K562 (cell line): ENCODE measurements around the gene GPATCH3. TPM values are rescaled to one million over a fixed set of nuclear protein-coding genes. Genes with fewer than 3 reads are reported as not detected.
A peak's percentile ranks its signal among the peaks of the same experiment; 100 is the strongest.

ENCODE experiments used
- ATAC-seq: fragments of 200-7000 bp; cut with Tn5 transposase; 3 replicates; pipeline ENCODE4 v1.9.1; 2020; ENCODE audit warnings: moderate library complexity
- BruUV-seq: library from RNA; stranded (reverse); fragments of 400-500 nt; replicated peaks from 2 replicates; lab custom pipeline; 2021; lab: Mats Ljungman, UMichigan
- CTCF ChIA-PET: fragments of 300-600 bp; formaldehyde crosslinking; extraction: SDS; loops from one replicate; lab custom pipeline; 2021; ENCODE audit warnings: low intra/inter-chr PET ratio; lab: Yijun Ruan, JAX
- POLR2A ChIA-PET: fragments of 300-600, 350-650 bp; sonication (Branson Sonifier 250); formaldehyde crosslinking; extraction: SDS; loops from one replicate; lab custom pipeline; 2021; ENCODE audit warnings: antibody characterized with exemption, inconsistent platforms; lab: Yijun Ruan, JAX
- DNase-seq, 4 experiments: peaks; one replicate each; pipeline versions ENCODE4 v3.0.0 to v3.0.0-alpha.2; 2011 to 2018; ENCODE audit warnings: low spot score in 3 of 4, mixed read lengths in 3 of 4; ENCODE audit errors: extremely low read depth in 1 of 4
- FAIRE-seq: peaks from 2 replicates; lab custom pipeline; 2011; peaks lifted over from hg19 to GRCh38; lab: Jason Lieb, UNC
- H2AFZ ChIP-seq: 2 replicates; pipeline ENCODE4 v1.6.0; 2011; ENCODE audit warnings: low read depth, low read length, control low read depth, inconsistent platforms
- H3K27ac ChIP-seq: fragments of 200-600 bp; 3 replicates; pipeline ENCODE4 v1.8.0; 2011; ENCODE audit warnings: low read depth, mild to moderate bottlenecking, control low read depth, inconsistent platforms, low read length, moderate library complexity, mixed read lengths; ENCODE audit errors: extremely low read depth
- H3K27me3 ChIP-seq, 2 experiments: fragments of 300-600 bp in 1 of 2; 2 replicates in 1 of 2; 3 replicates in 1 of 2; pipeline versions ENCODE4 v1.6.0 to v1.8.0; 2011; ENCODE audit warnings: inconsistent platforms in 2 of 2, low read length in 2 of 2, mild to moderate bottlenecking in 1 of 2, mixed read lengths in 1 of 2, moderate library complexity in 1 of 2; ENCODE audit not compliant: control insufficient read depth in 2 of 2, insufficient read depth in 2 of 2
- H3K36me3 ChIP-seq: fragments of 300-600 bp; 3 replicates; pipeline ENCODE4 v1.8.0; 2011; ENCODE audit warnings: mild to moderate bottlenecking, low read length, inconsistent platforms; ENCODE audit not compliant: control insufficient read depth, insufficient read depth
- H3K4me1 ChIP-seq, 2 experiments: fragments of 200-600 bp in 1 of 2; replicated peaks in 1 of 2; 2 replicates in 1 of 2; 3 replicates in 1 of 2; pipeline versions ENCODE4 v1.5.1 to v1.8.0; 2011; ENCODE audit warnings: inconsistent platforms in 2 of 2, low read length in 2 of 2, mild to moderate bottlenecking in 1 of 2, mixed read lengths in 1 of 2, moderate library complexity in 1 of 2; ENCODE audit not compliant: control insufficient read depth in 2 of 2, insufficient read depth in 2 of 2
- H3K4me2 ChIP-seq: 2 replicates; pipeline ENCODE4 v1.6.1; 2011; ENCODE audit warnings: low read length, control low read depth, inconsistent platforms, mixed read lengths; ENCODE audit not compliant: insufficient read depth
- H3K4me3 ChIP-seq: fragments of 200-600 bp; sonication (generic), shearing (Covaris generic); 2 replicates; pipeline ENCODE4 v1.5.1; 2016; ENCODE audit warnings: control low read depth, inconsistent platforms
- H3K79me2 ChIP-seq: fragments of 200-600 bp; 3 replicates; pipeline ENCODE4 v1.8.0; 2011; ENCODE audit warnings: low read length, inconsistent platforms; ENCODE audit not compliant: control insufficient read depth, insufficient read depth
- H3K9ac ChIP-seq, 2 experiments: 2 replicates each; pipeline versions ENCODE4 v1.6.0 to v1.6.1; 2011; ENCODE audit warnings: low read depth in 2 of 2, low read length in 2 of 2, control low read depth in 1 of 2, inconsistent platforms in 1 of 2, mild to moderate bottlenecking in 1 of 2, mixed read lengths in 1 of 2; ENCODE audit not compliant: insufficient read depth in 1 of 2
- H3K9me1 ChIP-seq: one replicate; pipeline ENCODE4 v1.6.0; 2011; ENCODE audit warnings: inconsistent platforms, mild to moderate bottlenecking, low read length, moderate library complexity; ENCODE audit not compliant: control insufficient read depth, insufficient read depth
- H3K9me3 ChIP-seq: replicated peaks from 2 replicates; pipeline ENCODE4 v1.5.1; 2011; ENCODE audit warnings: low read depth, low read length, inconsistent platforms; ENCODE audit not compliant: control insufficient read depth, insufficient read depth
- H4K20me1 ChIP-seq: replicated peaks from 2 replicates; pipeline ENCODE4 v1.6.1; 2011; ENCODE audit warnings: low read length, inconsistent platforms, mixed read lengths; ENCODE audit not compliant: control insufficient read depth, insufficient read depth
- RBM22 ChIP-seq: fragments of 200-400 bp; formaldehyde crosslinking; IDR thresholded peaks from 2 replicates; pipeline ENCODE4 v1.6.1; 2018; ENCODE audit warnings: low read length, low read depth; ENCODE audit not compliant: poor library complexity, severe bottlenecking
- SP2 ChIP-seq: IDR thresholded peaks from 2 replicates; pipeline ENCODE4 v1.6.1; 2011; ENCODE audit warnings: mild to moderate bottlenecking, low read depth, low read length, moderate library complexity; ENCODE audit not compliant: poor library complexity, severe bottlenecking; ENCODE audit errors: extremely low read depth
- XRCC5 ChIP-seq: fragments of 200-400 bp; formaldehyde crosslinking; IDR thresholded peaks from 2 replicates; pipeline ENCODE4 v1.6.1; 2017; ENCODE audit warnings: low read depth, mild to moderate bottlenecking, low read length
- ZFP30 ChIP-seq: fragments of 250-450 bp; sonication (Bioruptor Pico); IDR thresholded peaks from 2 replicates; pipeline ENCODE4 v1.8.0; 2022; ENCODE audit warnings: moderate library complexity, mild to moderate bottlenecking, inconsistent platforms, borderline replicate concordance
- ZNF77 ChIP-seq: fragments of 250-450 bp; sonication (Bioruptor Pico); IDR thresholded peaks from 2 replicates; pipeline ENCODE4 v1.5.0; 2020
- WGBS: fragments of 100-300 bp; shearing (Covaris generic); methylation state at CpG from one replicate; pipeline ENCODE4 v1.1.6; 2016; ENCODE audit warnings: low coverage, mixed read lengths; ENCODE audit not compliant: insufficient coverage; ENCODE audit errors: missing lambda C conversion rate; 5-methylcytosine and 5-hydroxymethylcytosine counted together
- in situ Hi-C: fragments of 300-500 bp; cut with MboI; formaldehyde crosslinking; loops from 4 replicates; pipeline ENCODE4 v1.15.0; 2018; ENCODE audit warnings: inconsistent platforms, mixed read lengths
- intact Hi-C: fragments of 100-400 bp; cut with micrococcal nuclease; formaldehyde crosslinking; loops from 2 replicates; pipeline ENCODE4 v1.14.2; 2022
- polyA plus RNA-seq, 8 experiments: library from polyadenylated mRNA; depleted of rRNA in 4 of 8; stranded (reverse) in 5 of 8; unstranded in 3 of 8; fragments of >200 nt; fragmentation: Nextera tagmentation in 2 of 8; fragmentation: Illumina TruSeq in 1 of 8; extraction: Ambion mirVana in 2 of 8; extraction: Trizol in 1 of 8; gene quantifications; 2 replicates each; pipeline versions ENCODE4 v1.2.1 to v1.2.3, GENCODE V29; 2011 to 2014; ENCODE audit warnings: inconsistent platforms in 1 of 8, missing spikeins in 1 of 8
- total RNA-seq, 7 experiments: library from RNA; depleted of rRNA in 6 of 7; stranded (reverse); fragments of >200 nt in 6 of 7; fragmentation: Illumina TruSeq in 2 of 7; extraction: Trizol in 2 of 7; gene quantifications; 2 replicates each; pipeline versions ENCODE4 v1.2.1 to v1.2.3, GENCODE V29; 2011 to 2021; ENCODE audit warnings: low replicate concordance in 1 of 7
- TF ChIP-seq, protein P1 (sequence below), 3 experiments: IDR thresholded peaks in 2 of 3; conservative IDR thresholded peaks in 1 of 3; 2 replicates each; pipeline ENCODE4 v1.5.1; 2011 to 2012; ENCODE audit warnings: low read length in 3 of 3, mild to moderate bottlenecking in 3 of 3, control low read depth in 2 of 3, improper control_type of control experiment in 1 of 3, inconsistent platforms in 1 of 3, low read depth in 1 of 3, mixed read lengths in 1 of 3, moderate library complexity in 1 of 3; ENCODE audit not compliant: insufficient read depth in 2 of 3
- TF ChIP-seq, protein P2 (sequence below): fragments of 250-450 bp; sonication (Bioruptor Pico); IDR thresholded peaks from 2 replicates; pipeline ENCODE4 v1.5.0; 2020; ENCODE audit warnings: mild to moderate bottlenecking

The GPATCH3 gene
- total and polyA plus RNA-seq, 9 of the 15 experiments (the other 6 are each of a cell fraction or from before 2014, with no cell fraction given) = 1.6 to 23.0 (median 13.3) TPM

DNA sequence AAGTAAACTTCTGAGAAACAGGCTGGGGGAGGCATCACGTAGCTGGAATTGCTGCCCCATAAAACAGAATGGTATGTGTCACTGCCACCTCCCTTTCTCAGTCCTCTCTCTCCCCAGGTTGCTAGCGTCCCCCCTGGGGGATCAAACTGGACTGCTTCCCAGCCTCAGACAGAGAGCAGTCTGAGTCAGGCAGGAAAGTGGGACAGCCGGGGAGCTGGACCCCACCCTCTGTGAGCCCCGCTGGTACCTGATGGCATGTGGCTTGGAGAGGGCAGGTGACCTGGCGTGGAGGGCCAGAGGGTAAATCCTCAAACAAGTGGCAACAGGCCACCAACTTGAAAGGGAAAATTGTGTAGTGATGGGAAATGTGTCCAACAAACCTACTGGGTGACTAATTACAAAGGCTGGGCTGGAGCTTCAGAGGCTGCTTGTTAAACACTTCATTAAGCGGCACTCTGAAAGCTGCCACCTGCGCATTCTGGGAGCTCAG lies 38.3 kb downstream of the GPATCH3 start:
- CTCF ChIA-PET = interaction anchor here (0.6 to 1.7 kb wide), 2 partner anchors 16 to 186 kb away, joined by 3 to 7 read pairs; no protein-coding TSS in a partner anchor
- Histone ChIP-seq H3K9ac (peak overlapping the region in 1 of 2 experiments; percentile 75; a peak in 2 of 4 replicates), H3K79me2 (no peaks in the 10 kb centered on the region), H3K4me3 (no peak overlapping the region), H3K36me3 (no peaks in the 10 kb centered on the region), H4K20me1 (no peaks in the 10 kb centered on the region), H3K9me1 (no peaks in the 10 kb centered on the region), H3K4me2 (no peak overlapping the region), H3K9me3 (no peaks in the 10 kb centered on the region), H3K27me3 (no peaks in the 10 kb centered on the region), H2AFZ (no peak overlapping the region), H3K4me1 (peaks cover 21 to 37% of the 10 kb centered on the region in 2 experiments), H3K27ac (no peak overlapping the region)
- POLR2A ChIA-PET = interaction anchor here (0.5 to 2.5 kb wide), 4 partner anchors 9 to 260 kb away, joined by 3 to 11 read pairs (median 4); no protein-coding TSS in a partner anchor
- in situ Hi-C loops (no loop called here), intact Hi-C loops (loop anchor here (10.0 kb wide), 1 partner anchor 167 kb away; the partner anchor contains the start of gene ARID1A)
- DNase-seq (no peak), ATAC-seq (no peak), FAIRE-seq (no peak)
- no TSS peak for BruUV-seq
- WGBS = 82% methylated on average over 7 of the region's 7 CpGs
- TF ChIP-seq ZFP30 (no peak), SP2 (no peak), ZNF77 (no peak), RBM22 (no peak), XRCC5 (no peak)

- FAIRE-seq (peak; percentile 49), ATAC-seq (no peak), DNase-seq (peak in 1 of 4 experiments; percentile 31)
- Histone ChIP-seq H3K9me1 (no peaks in the 10 kb centered on the region), H2AFZ (no peak overlapping the region), H3K9ac (no peak overlapping the region), H3K9me3 (no peaks in the 10 kb centered on the region), H3K79me2 (no peaks in the 10 kb centered on the region), H3K4me3 (no peak overlapping the region), H3K4me2 (no peak overlapping the region), H4K20me1 (no peaks in the 10 kb centered on the region), H3K36me3 (no peaks in the 10 kb centered on the region), H3K27ac (no peak overlapping the region), H3K4me1 (peaks cover 21 to 41% of the 10 kb centered on the region in 2 experiments), H3K27me3 (no peaks in the 10 kb centered on the region)
- BruUV-seq = no TSS peak
- ChIA-PET CTCF (interaction anchor here (0.6 kb wide), 1 partner anchor 186 kb away, joined by 3 read pairs; no protein-coding TSS in a partner anchor), POLR2A (interaction anchor here (2.5 kb wide), 1 partner anchor 11 kb away, joined by 11 read pairs; no protein-coding TSS in a partner anchor)
- TF ChIP-seq, protein P1, sequence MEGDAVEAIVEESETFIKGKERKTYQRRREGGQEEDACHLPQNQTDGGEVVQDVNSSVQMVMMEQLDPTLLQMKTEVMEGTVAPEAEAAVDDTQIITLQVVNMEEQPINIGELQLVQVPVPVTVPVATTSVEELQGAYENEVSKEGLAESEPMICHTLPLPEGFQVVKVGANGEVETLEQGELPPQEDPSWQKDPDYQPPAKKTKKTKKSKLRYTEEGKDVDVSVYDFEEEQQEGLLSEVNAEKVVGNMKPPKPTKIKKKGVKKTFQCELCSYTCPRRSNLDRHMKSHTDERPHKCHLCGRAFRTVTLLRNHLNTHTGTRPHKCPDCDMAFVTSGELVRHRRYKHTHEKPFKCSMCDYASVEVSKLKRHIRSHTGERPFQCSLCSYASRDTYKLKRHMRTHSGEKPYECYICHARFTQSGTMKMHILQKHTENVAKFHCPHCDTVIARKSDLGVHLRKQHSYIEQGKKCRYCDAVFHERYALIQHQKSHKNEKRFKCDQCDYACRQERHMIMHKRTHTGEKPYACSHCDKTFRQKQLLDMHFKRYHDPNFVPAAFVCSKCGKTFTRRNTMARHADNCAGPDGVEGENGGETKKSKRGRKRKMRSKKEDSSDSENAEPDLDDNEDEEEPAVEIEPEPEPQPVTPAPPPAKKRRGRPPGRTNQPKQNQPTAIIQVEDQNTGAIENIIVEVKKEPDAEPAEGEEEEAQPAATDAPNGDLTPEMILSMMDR (IDR thresholded peaks at IDR 0.05 in 2 of 3, conservative IDR thresholded peaks at IDR 0.05 in 1 of 3; ENCODE audit: insufficient read depth in 2 of 3, low read depth in 1 of 3, low read length in 3 of 3) = peak; percentile 28 to 49 (median 39); a peak in 4 of 6 replicates
- TF ChIP-seq, protein P2, sequence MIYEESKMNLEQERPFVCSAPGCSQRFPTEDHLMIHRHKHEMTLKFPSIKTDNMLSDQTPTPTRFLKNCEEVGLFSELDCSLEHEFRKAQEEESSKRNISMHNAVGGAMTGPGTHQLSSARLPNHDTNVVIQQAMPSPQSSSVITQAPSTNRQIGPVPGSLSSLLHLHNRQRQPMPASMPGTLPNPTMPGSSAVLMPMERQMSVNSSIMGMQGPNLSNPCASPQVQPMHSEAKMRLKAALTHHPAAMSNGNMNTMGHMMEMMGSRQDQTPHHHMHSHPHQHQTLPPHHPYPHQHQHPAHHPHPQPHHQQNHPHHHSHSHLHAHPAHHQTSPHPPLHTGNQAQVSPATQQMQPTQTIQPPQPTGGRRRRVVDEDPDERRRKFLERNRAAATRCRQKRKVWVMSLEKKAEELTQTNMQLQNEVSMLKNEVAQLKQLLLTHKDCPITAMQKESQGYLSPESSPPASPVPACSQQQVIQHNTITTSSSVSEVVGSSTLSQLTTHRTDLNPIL (CRISPR knock-in tag) = no peak
- WGBS = 29% methylated on average over 5 of the region's 5 CpGs
- in situ Hi-C loops = no loop called here
- intact Hi-C loops = loop anchor here (10.0 kb wide), 1 partner anchor 166 kb away; the partner anchor contains the start of gene ARID1A
Measured at GRCh38 chr1:26861286-26861701, 39.0 kb downstream of the GPATCH3 start.
